ENCODE data around the gene MSRB3. TPM values are rescaled to one million over a fixed set of nuclear protein-coding genes. Genes with fewer than 3 reads are reported as not detected.
"Not testable (repeated sequence)": the region's sequence is repeated elsewhere in the genome, so short reads cannot be mapped to it uniquely, and the experiment has no call there.

Gene MSRB3
- total RNA-seq, 1 experiment from 2014 or later: 0.55 TPM

DNA sequence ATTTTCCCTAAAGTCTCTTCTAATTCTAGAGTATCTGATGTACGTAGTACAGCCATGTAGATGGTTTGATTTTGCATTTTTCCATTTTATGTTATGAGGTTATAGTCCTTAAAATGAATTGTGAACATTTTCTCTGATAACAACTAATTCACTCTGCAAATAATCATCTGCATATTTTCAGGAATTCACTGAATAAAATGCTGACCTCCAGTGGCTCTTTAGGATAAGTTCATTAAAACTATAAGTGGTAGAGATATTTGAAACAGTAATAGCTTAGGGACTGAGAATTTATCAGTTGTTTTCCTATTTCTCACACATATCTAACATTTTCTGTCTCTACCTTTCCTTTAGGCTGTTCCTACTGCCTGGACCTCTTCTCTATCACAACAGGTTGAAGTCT, 4.4 kb downstream of the MSRB3 start:
- Histone ChIP-seq H3K27ac (no peak overlapping the region), H3K4me1 (replicated peaks; ENCODE audit: insufficient read depth) (peaks cover 4% of the 10 kb centered on the region; the same call in 1 of the 2 replicates), H3K36me3 (ENCODE audit: low read depth) (no peaks in the 10 kb centered on the region), H3K27me3 (ENCODE audit: insufficient read depth, low read depth) (peaks cover 17% of the 10 kb centered on the region; the same call in 1 of the 2 replicates), H2AFZ (no peak overlapping the region), H3K9me2 (ENCODE audit: insufficient read depth) (no peaks in the 10 kb centered on the region), H3K4me3 (no peak overlapping the region), H3F3A (ENCODE audit: insufficient read depth, low read depth) (no peaks in the 10 kb centered on the region), H4K20me1 (ENCODE audit: insufficient read depth) (no peaks in the 10 kb centered on the region), H3K9me3 (ENCODE audit: insufficient read depth, low read depth) (no peaks in the 10 kb centered on the region), H3K4me2 (no peak overlapping the region), H3K79me2 (ENCODE audit: low read depth) (no peaks in the 10 kb centered on the region)
- no peak for DNase-seq
- ChIA-PET CTCF (no interaction called here), POLR2A (ENCODE audit: unreplicated experiment) (no interaction called here)
- intact Hi-C loops (cut with micrococcal nuclease; ENCODE audit: unreplicated experiment): loop anchor here (5.0 kb wide), 1 partner anchor 391 kb away; no protein-coding TSS in a partner anchor
- TF ChIP-seq, protein P1, sequence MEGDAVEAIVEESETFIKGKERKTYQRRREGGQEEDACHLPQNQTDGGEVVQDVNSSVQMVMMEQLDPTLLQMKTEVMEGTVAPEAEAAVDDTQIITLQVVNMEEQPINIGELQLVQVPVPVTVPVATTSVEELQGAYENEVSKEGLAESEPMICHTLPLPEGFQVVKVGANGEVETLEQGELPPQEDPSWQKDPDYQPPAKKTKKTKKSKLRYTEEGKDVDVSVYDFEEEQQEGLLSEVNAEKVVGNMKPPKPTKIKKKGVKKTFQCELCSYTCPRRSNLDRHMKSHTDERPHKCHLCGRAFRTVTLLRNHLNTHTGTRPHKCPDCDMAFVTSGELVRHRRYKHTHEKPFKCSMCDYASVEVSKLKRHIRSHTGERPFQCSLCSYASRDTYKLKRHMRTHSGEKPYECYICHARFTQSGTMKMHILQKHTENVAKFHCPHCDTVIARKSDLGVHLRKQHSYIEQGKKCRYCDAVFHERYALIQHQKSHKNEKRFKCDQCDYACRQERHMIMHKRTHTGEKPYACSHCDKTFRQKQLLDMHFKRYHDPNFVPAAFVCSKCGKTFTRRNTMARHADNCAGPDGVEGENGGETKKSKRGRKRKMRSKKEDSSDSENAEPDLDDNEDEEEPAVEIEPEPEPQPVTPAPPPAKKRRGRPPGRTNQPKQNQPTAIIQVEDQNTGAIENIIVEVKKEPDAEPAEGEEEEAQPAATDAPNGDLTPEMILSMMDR (conservative IDR thresholded peaks at IDR 0.05): no peak; the same call in 1 of the 2 replicates
- no TSS peak for BruUV-seq (replicated peaks)

DNA sequence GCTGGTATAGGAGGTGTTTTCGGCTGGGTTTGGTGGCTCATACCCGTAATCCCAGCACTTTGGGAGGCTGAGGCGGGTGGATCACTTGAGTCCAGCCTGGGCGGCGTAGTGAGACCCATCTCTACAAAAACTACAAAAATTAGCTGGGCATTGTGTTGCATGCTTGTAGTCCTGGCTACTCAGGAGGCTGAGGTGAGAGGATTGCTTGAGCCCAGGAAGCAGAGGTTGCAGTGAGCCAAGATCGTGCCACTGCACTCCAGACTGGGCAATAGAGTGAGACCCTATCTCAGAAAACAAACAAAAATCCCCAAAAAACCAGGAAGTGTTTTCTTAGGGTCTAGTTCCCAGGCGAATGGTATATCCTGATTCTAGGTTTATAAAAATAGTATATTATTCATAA, 7.0 kb downstream of the MSRB3 start:
- H3K36me3 ChIP-seq (ENCODE audit: low read depth); intact Hi-C loops (cut with micrococcal nuclease; ENCODE audit: unreplicated experiment): not testable (repeated sequence)

DNA sequence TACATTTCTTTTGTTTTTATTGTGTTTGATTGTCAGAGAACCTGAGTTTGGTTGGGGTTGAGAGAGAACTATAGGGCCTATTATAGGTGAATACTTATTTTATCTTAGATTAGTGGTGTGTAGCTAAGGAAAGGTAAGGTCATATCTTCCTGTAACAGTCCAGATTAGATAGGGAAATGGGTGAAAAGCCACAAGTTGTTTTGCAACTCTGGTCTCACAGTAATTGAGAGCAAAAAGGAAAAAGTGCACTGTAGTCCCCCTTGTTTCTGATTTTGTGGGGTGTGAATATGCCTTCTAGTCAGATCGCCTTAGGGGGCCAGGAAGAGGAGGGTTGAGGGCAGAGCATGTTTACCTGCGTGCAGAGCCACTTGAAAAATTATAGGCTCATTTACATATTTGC, 8.9 kb downstream of the MSRB3 start:
- Histone ChIP-seq H3K4me1 (replicated peaks; ENCODE audit: insufficient read depth) (no peaks in the 10 kb centered on the region), H3K4me2 (no peak overlapping the region), H3K9me3 (ENCODE audit: insufficient read depth, low read depth) (no peaks in the 10 kb centered on the region), H3F3A (ENCODE audit: insufficient read depth, low read depth) (no peaks in the 10 kb centered on the region), H2AFZ (no peak overlapping the region), H4K20me1 (ENCODE audit: insufficient read depth) (no peaks in the 10 kb centered on the region), H3K36me3 (ENCODE audit: low read depth) (no peaks in the 10 kb centered on the region), H3K4me3 (no peak overlapping the region), H3K79me2 (ENCODE audit: low read depth) (no peaks in the 10 kb centered on the region), H3K27me3 (ENCODE audit: insufficient read depth, low read depth) (no peaks in the 10 kb centered on the region), H3K27ac (no peak overlapping the region), H3K9me2 (ENCODE audit: insufficient read depth) (no peaks in the 10 kb centered on the region)
- no TSS peak for BruUV-seq (replicated peaks)
- TF ChIP-seq EZH2 (IDR thresholded peaks at IDR 0.05; ENCODE audit: low read depth): no peak
- TF ChIP-seq, protein P1 (conservative IDR thresholded peaks at IDR 0.05): no peak
- no peak for DNase-seq
- intact Hi-C loops (cut with micrococcal nuclease; ENCODE audit: unreplicated experiment): no loop called here
- ChIA-PET POLR2A (ENCODE audit: unreplicated experiment) (no interaction called here), CTCF (no interaction called here)

More for the DNA sequence above, 7.0 kb downstream of the MSRB3 start:
- H3K4me3 ChIP-seq; H3K4me2 ChIP-seq; H3F3A ChIP-seq (ENCODE audit: insufficient read depth, low read depth); H3K4me1 ChIP-seq (replicated peaks; ENCODE audit: insufficient read depth); BruUV-seq (replicated peaks); H4K20me1 ChIP-seq (ENCODE audit: insufficient read depth); H3K9me3 ChIP-seq (ENCODE audit: insufficient read depth, low read depth); H2AFZ ChIP-seq; POLR2A ChIA-PET (ENCODE audit: unreplicated experiment); H3K27me3 ChIP-seq (ENCODE audit: insufficient read depth, low read depth); CTCF ChIA-PET; H3K79me2 ChIP-seq (ENCODE audit: low read depth); H3K27ac ChIP-seq; H3K9me2 ChIP-seq (ENCODE audit: insufficient read depth); DNase-seq: not testable (repeated sequence)

DNA sequence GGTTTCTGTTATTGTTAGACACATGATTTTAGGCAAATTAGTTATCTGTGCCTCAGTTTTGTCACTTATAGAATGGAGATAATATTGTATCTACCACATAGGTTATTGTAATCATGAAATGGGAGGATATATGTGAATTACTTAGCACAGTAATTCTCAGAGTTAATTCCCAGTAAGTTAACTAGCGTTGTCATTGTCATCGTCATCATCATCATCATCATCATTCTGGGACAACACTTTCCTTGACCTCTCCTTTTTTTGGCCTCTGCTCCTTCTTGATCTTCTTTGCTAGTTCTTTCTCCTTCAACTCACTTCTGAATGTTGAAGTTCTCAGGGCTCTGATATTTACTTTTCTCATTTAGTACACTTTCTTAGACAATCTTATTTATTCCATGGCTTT, 13.8 kb downstream of the MSRB3 start:
- H3K4me2 ChIP-seq: no peak overlapping the region
- no peaks in the 10 kb centered on the region for H3K4me1 ChIP-seq (replicated peaks; ENCODE audit: insufficient read depth)
- intact Hi-C loops (cut with micrococcal nuclease; ENCODE audit: unreplicated experiment): no loop called here
- no peaks in the 10 kb centered on the region for H3K36me3 ChIP-seq (ENCODE audit: low read depth)
- no peaks in the 10 kb centered on the region for H4K20me1 ChIP-seq (ENCODE audit: insufficient read depth)
- BruUV-seq (replicated peaks): no TSS peak
- TF ChIP-seq EZH2 (IDR thresholded peaks at IDR 0.05; ENCODE audit: low read depth): no peak
- TF ChIP-seq, protein P1 (conservative IDR thresholded peaks at IDR 0.05): no peak
- POLR2A ChIA-PET (ENCODE audit: unreplicated experiment): no interaction called here
- H3K27ac ChIP-seq: no peak overlapping the region
- CTCF ChIA-PET: no interaction called here
- no peaks in the 10 kb centered on the region for H3K9me3 ChIP-seq (ENCODE audit: insufficient read depth, low read depth)
- no peaks in the 10 kb centered on the region for H3K9me2 ChIP-seq (ENCODE audit: insufficient read depth)
- H3K27me3 ChIP-seq (ENCODE audit: insufficient read depth, low read depth): no peaks in the 10 kb centered on the region
- no peak overlapping the region for H2AFZ ChIP-seq
- H3K79me2 ChIP-seq (ENCODE audit: low read depth): no peaks in the 10 kb centered on the region
- H3F3A ChIP-seq (ENCODE audit: insufficient read depth, low read depth): no peaks in the 10 kb centered on the region
- DNase-seq: no peak
- no peak overlapping the region for H3K4me3 ChIP-seq
